PC-3 (cell line): Measurements from ENCODE around the gene GPS1. TPM values are rescaled to one million over a fixed set of nuclear protein-coding genes. Genes with fewer than 3 reads are reported as not detected.

Source experiments
- ATAC-seq: fragments of 200-7000 bp; cut with Tn5 transposase; 2 replicates; pipeline ENCODE4 v1.9.1; 2020; ENCODE audit warnings: mild to moderate bottlenecking, moderate library complexity
- BruUV-seq: library from RNA; stranded (reverse); fragments of 400-500 nt; replicated peaks from 2 replicates; lab custom pipeline; 2021; lab: Mats Ljungman, UMichigan
- CTCF ChIA-PET: fragments of 300-600 bp; sonication (Branson Sonifier 250); formaldehyde crosslinking; loops from one replicate; lab custom pipeline; 2022; ENCODE audit warnings: antibody characterized with exemption; lab: Charles Lee
- POLR2A ChIA-PET: fragments of 300-600 bp; sonication (Branson Sonifier 250); formaldehyde crosslinking; loops from one replicate; lab custom pipeline; 2022; ENCODE audit warnings: antibody characterized with exemption; ENCODE audit not compliant: unreplicated experiment; lab: Charles Lee
- DNase-seq: peaks from one replicate; pipeline ENCODE4 v3.0.0-alpha.2; 2015
- H2AFZ ChIP-seq: fragments of 300-600 bp; sonication (generic); 2 replicates; pipeline ENCODE4 v1.6.0; 2016; ENCODE audit warnings: antibody characterized with exemption, low read length
- H3F3A ChIP-seq: fragments of 300-600 bp; sonication (generic); one replicate; pipeline ENCODE4 v1.6.0; 2017; ENCODE audit warnings: antibody characterized with exemption, low read length, control low read depth, mild to moderate bottlenecking; ENCODE audit not compliant: unreplicated experiment
- H3K27ac ChIP-seq: fragments of 300-600 bp; sonication (generic); 2 replicates; pipeline ENCODE4 v1.5.1; 2016; ENCODE audit warnings: mild to moderate bottlenecking, low read length
- H3K27me3 ChIP-seq: fragments of 300-600 bp; sonication (generic); 2 replicates; pipeline ENCODE4 v1.6.1; 2016; ENCODE audit warnings: low read length, mixed read lengths
- H3K36me3 ChIP-seq: fragments of 300-600 bp; sonication (generic); 2 replicates; pipeline ENCODE4 v1.6.1; 2016; ENCODE audit warnings: low read depth, mixed run types, low read length, mixed read lengths
- H3K4me1 ChIP-seq: fragments of 300-600 bp; sonication (generic); 2 replicates; pipeline ENCODE4 v1.5.1; 2016; ENCODE audit warnings: low read length; ENCODE audit not compliant: insufficient read depth
- H3K4me2 ChIP-seq: fragments of 300-600 bp; sonication (generic); 2 replicates; pipeline ENCODE4 v1.6.0; 2016; ENCODE audit warnings: low read length
- H3K4me3 ChIP-seq: fragments of 300-600 bp; sonication (generic); 2 replicates; pipeline ENCODE4 v1.5.1; 2016; ENCODE audit warnings: mild to moderate bottlenecking, low read length, mixed read lengths
- H3K79me2 ChIP-seq: fragments of 300-600 bp; sonication (generic); 2 replicates; pipeline ENCODE4 v1.6.1; 2017; ENCODE audit warnings: low read length, mixed read lengths
- H3K9ac ChIP-seq: fragments of 300-600 bp; sonication (generic); 2 replicates; pipeline ENCODE4 v1.6.0; 2016; ENCODE audit warnings: mild to moderate bottlenecking, low read length
- H3K9me2 ChIP-seq: fragments of 300-600 bp; sonication (generic); replicated peaks from 2 replicates; pipeline ENCODE4 v1.6.1; 2016; ENCODE audit warnings: mixed run types, low read length, mixed read lengths
- H3K9me3 ChIP-seq: fragments of 300-600 bp; sonication (generic); 2 replicates; pipeline ENCODE4 v1.6.1; 2016; ENCODE audit warnings: low read length, mixed read lengths
- H4K20me1 ChIP-seq: fragments of 300-600 bp; sonication (generic); 2 replicates; pipeline ENCODE4 v1.6.1; 2016; ENCODE audit warnings: low read length, mixed read lengths
- CTCF ChIP-seq: fragments of 300-600 bp; sonication (generic); conservative IDR thresholded peaks from 2 replicates; pipeline ENCODE4 v1.5.1; 2017; ENCODE audit warnings: antibody characterized with exemption, low read depth, mild to moderate bottlenecking, low read length
- EZH2 ChIP-seq: fragments of 300-600 bp; sonication (generic); IDR thresholded peaks from one replicate; pipeline ENCODE4 v1.6.1; 2017; ENCODE audit warnings: antibody characterized with exemption, mild to moderate bottlenecking, low read length; ENCODE audit not compliant: unreplicated experiment
- EZH2phosphoT487 ChIP-seq: fragments of 300-600 bp; sonication (generic); IDR thresholded peaks from 2 replicates; pipeline ENCODE4 v1.6.1; 2018; ENCODE audit warnings: mild to moderate bottlenecking, antibody characterized with exemption, low read length, borderline replicate concordance
- intact Hi-C: fragments of 100-400 bp; cut with micrococcal nuclease; formaldehyde crosslinking; loops from 2 replicates; pipeline ENCODE4 v1.9.0; 2023
- total RNA-seq: library from RNA; depleted of rRNA; stranded (reverse); fragments of >200 nt; gene quantifications from 2 replicates; pipeline ENCODE4 v1.2.3, GENCODE V29; 2014

GPS1 gene
- total RNA-seq, 1 experiment from 2014 or later = 240 TPM

- Histone ChIP-seq H3F3A (no peaks in the 10 kb centered on the region), H3K9me3 (no peaks in the 10 kb centered on the region), H3K79me2 (peaks cover 43% of the 10 kb centered on the region), H4K20me1 (peaks cover 7% of the 10 kb centered on the region; the same call in 1 of the 2 replicates), H3K4me3 (peak overlapping the region; percentile 100), H3K36me3 (no peaks in the 10 kb centered on the region; the same call in 1 of the 2 replicates), H3K9me2 (no peaks in the 10 kb centered on the region), H3K27me3 (no peaks in the 10 kb centered on the region), H2AFZ (no peak overlapping the region), H3K27ac (no peak overlapping the region), H3K4me2 (peak overlapping the region; percentile 99), H3K4me1 (peaks cover 21% of the 10 kb centered on the region; the same call in 1 of the 2 replicates), H3K9ac (no peak overlapping the region)
- intact Hi-C loops = loop anchor here (1.0 kb wide), 1 partner anchor 61 kb away; no protein-coding TSS in a partner anchor
- ChIA-PET POLR2A (no interaction called here), CTCF (interaction anchor here (4.8 kb wide), 1 partner anchor 61 kb away, joined by 40 read pairs; no protein-coding TSS in a partner anchor)
- TF ChIP-seq CTCF = no peak
- no peak for DNase-seq
- no TSS peak for BruUV-seq
- no peak for ATAC-seq
Measured at GRCh38 chr17:82020572-82021106, 31.1 kb upstream of the GPS1 start.

- POLR2A ChIA-PET = no interaction called here
- Histone ChIP-seq H3K4me1 (peaks cover 21% of the 10 kb centered on the region; the same call in 1 of the 2 replicates), H3K79me2 (peaks cover 43% of the 10 kb centered on the region), H3F3A (no peaks in the 10 kb centered on the region), H2AFZ (no peak overlapping the region), H3K27me3 (no peaks in the 10 kb centered on the region), H3K4me2 (peak overlapping the region; percentile 99), H3K4me3 (peak overlapping the region; percentile 100), H3K9me3 (no peaks in the 10 kb centered on the region), H3K27ac (peak overlapping the region; percentile 57), H4K20me1 (peaks cover 7% of the 10 kb centered on the region; the same call in 1 of the 2 replicates), H3K9me2 (no peaks in the 10 kb centered on the region), H3K36me3 (no peaks in the 10 kb centered on the region; the same call in 1 of the 2 replicates), H3K9ac (peak overlapping the region; percentile 98)
- ATAC-seq = peak; percentile 29
- TF ChIP-seq EZH2phosphoT487 (no peak), CTCF (peak; percentile 93), EZH2 (no peak)
- intact Hi-C loops = loop anchor here (1.0 kb wide), 1 partner anchor 62 kb away; no protein-coding TSS in a partner anchor
- peak; percentile 80 for DNase-seq
- no TSS peak for BruUV-seq
- CTCF ChIA-PET = interaction anchor here (0.6 to 4.8 kb wide), 2 partner anchors 9 to 61 kb away, joined by 3 to 40 read pairs; no protein-coding TSS in a partner anchor
Measured at GRCh38 chr17:82021107-82021899, 30.4 kb upstream of the GPS1 start.
